CD4-positive, alpha-beta T cell treated with Interleukin-17A for 4 hours (primary cell): ENCODE measurements around the gene BCR.

ENCODE experiments used
- DNase-seq: peaks from one replicate; pipeline ENCODE4 v3.0.0-alpha.2; 2020; ENCODE audit warnings: mixed read lengths

The BCR gene

DNA sequence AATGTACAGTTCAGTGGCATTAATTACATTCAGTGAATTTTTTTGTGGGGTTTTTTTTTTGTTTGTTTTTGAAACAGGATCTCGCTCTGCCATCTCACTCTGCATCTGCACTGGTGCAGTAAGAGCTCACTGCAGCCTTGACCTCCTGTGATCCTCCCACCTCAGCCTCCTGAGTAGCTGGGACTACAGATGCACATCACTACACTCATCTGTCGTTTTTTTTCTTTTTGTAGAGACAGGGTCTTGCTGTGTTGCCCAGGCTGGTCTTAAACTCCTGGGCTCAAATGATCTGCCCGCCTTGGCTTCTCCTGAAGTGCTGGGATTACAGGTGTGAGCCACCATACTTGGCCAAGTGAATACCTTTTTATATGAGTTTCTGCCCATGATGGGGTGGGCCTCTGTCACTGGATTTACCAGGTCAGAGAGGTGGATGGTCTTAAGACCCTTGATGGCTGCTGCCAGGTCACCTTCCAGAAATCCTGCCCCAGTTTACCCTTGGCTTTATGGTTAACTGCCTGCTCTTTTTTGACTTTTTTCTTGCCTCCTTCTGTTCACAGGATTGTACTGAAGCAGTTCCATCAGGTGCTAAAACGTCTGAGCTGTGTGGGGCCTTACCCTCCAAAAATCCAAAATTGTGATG lies 22.6 kb downstream of the BCR start:
- DNase-seq: no peak

DNA sequence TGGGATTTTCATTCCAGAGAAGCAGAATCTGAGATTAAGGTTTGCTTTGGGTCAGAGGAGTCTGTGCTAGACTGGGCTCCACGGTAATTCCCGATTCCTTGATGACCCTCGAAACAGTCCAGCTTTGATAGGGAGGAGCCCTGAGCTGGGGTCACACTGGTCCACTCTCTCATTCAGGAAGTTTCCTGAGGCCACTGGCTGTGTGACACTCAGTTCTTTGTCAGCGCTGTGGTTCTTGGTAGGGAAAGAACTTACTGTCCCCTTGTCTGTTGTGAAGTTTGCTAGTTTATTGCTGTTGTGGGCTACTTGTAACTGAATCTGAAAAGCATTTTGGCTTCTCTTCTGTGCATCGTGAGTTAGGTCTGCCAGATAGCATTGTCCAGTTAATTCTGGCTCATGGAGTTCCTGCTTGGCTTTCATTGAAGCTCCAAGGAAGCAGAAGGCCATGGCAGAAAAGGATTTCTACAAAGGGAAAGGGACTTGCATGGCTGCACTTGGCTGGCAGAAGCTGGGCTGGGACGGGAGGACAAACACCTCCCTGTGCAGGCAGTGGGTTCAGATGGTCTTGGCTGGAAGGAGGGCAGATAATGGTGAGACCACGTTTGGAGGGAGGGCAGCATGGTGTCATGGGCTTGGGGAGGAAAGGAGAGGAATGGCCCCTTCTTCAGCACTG lies 23.3 kb downstream of the BCR start:
- DNase-seq: no peak

DNA sequence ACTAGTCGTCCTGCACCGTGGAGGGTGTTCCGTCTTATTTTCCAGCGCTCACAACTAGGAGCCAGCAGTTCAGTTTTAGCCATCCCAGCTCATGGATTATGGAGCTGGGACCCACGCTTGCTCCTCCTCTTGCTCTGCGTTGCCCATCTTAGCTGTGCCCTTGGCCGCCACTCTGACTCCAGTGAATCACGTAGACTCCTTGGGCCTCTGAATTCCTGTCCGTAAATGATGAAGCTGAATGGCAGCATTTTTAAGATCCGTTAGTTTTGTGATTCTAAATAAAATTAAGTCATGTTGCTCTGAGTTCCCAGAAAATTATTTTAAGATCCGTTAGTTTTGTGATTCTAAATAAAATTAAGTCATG lies 23.8 kb downstream of the BCR start:
- no peak for DNase-seq

DNA sequence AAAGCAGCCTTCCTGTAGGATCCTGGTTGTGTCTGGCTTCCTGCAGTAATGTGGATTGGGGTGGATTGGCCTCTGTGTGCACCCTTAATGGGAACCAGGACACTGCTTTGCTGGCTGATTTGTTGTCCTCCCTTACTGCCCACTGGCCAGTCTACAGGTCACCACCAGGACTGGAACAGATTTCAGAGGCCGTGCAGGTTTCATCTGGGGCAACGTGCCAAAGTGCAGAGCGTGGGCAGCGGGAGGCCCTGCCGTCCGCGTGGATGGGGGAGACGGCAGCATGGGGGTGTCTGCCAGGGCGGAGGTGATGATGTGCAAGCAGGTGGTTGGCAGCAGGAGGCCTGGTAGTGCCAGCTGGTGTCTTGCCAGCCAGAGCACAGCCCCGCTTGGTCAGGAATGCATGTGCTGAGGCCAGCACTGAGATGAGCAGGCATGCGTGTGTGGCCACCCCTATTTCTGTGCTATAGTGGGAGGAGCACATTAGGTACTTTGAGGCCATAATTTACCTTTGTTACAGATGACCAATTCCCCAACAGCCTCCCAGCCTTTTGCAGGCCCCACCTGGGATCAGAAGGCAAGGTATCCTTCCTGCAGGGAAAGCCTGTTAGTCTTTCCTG lies 24.3 kb downstream of the BCR start:
- no peak for DNase-seq

DNA sequence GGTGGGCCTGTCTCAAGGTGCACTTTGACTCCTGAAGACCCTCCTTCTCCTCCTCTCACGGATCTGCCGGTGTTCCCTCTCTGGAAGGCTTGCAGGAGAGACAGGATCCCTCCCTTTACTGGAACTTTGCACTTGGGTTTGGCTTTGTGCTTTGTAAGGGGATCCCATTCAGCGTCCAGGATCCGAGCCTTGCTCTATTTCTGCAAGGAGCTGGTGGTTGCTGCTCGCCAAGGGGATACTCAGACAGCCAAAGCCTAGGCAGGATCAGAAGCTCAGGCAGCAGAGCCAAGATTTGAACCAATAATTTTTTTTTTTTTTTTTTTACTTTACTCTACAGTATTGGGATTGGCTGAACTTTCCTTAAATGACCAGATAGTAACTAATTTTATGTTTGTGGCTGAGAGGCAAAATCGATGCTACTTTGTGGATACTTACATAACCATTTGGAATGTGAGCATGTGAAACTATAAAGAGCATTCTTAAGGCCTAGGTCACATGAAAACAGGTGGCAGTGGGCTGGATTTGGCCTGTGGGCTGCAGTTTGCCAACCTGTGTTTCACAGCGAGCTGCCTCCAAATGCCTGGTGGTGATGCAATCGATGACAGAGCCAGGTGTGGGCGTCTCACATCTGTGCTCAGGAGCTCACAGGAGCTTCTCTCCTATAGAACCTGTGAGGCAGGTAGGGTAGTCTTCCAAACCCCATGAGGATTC lies 25.2 kb downstream of the BCR start:
- no peak for DNase-seq

DNA sequence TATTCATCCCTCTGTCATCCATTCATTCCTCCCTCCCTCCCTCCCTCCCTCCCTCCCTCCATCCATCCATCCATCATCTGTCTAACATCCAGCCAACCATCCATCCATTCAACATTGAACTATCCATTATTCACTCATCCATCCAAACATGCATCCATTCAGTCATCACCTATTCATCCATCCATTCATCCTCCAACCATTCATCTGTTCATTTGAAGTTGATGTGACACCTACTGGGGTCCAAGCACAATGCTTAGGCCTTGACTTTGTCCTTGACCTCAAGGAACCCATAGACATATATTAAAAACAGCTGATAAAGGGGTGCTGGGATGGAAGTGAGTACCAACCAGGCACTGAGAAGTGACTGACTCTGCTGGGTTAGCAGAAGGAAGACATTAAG lies 26.6 kb downstream of the BCR start:
- DNase-seq: no peak

DNA sequence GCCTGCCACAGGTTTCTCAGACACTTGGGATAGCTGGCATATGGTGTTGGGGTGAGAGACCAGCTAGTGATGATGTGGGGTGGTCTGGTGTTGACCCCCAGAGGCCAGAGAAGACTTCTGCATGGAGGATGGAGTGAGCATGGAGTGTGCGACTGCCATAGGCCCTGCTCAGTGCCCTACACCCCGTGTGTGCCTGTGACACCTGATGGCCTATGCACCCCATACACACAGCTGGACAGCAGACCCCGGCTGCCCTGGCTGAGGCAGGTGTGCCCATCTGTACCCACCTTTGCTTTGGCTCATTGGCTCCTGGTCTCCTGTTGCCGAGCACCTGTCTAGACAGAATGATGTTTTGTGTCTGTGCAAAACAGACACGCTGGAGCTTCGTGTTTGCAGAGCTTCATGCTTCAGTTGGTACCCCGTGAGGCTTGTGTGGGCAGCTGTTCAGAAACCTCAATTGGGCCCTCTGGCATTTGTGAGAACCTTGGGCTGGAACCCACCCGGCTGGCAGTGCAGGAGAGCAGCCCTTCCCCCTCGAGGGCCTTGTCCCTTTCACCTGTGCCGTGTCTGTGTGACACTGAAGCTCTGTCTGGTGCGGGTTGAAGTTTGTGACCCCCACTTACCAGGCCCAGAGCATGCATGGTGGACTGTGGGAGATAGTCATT lies 27.6 kb downstream of the BCR start:
- DNase-seq: no peak

DNA sequence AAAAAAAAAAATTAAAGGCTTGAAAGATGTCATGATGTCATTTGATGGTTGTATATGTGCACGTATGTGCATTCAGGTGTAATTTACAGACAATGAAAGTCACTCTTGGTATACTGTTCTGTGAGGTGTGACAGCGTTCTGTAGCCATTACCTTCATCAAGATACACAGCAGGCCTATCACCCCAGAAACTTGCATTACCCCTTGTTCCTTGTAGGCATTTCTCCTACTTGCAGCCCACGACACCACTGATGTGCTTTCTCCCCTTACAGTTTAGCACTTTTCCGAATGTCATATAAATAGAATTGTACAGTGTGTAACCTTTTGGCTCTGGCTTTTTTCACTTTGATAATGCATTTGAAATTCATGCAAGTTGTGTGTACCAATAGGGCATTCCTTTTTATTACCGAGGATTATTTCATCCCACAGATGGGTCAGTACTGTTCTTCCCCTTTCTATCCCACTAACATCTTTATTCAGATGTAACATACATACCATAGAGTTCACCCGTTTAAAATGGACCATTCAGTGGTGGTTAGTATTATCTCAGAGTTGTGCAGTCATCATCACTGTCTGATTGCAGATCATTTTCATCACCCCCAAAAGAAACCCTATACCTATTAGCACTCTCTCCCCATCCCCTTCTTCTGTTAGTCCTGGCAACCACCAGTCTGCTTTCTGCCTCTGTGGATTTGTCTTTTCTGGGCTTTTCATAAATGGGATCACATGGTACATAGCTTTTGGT lies 30.3 kb downstream of the BCR start:
- no peak for DNase-seq

DNA sequence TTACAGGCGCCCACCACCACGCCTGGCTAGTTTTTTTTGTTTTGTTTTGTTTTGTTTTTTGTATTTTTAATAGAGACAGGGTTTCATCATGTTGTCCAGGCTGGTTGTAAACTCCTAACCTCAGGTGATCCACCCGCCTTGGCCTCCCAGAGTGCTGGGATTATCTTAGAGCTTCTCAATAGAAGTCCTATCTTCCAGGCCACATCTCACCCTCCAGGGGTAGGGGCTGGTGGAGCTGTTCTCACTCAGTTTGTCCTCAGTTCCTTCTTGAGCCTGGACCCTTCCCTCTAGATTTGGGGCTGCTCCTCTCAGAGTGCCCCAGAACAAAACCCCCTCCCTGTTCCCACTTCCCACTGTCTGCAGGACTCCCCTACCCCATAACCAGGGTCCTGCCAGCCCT lies 31.3 kb downstream of the BCR start:
- DNase-seq: no peak

DNA sequence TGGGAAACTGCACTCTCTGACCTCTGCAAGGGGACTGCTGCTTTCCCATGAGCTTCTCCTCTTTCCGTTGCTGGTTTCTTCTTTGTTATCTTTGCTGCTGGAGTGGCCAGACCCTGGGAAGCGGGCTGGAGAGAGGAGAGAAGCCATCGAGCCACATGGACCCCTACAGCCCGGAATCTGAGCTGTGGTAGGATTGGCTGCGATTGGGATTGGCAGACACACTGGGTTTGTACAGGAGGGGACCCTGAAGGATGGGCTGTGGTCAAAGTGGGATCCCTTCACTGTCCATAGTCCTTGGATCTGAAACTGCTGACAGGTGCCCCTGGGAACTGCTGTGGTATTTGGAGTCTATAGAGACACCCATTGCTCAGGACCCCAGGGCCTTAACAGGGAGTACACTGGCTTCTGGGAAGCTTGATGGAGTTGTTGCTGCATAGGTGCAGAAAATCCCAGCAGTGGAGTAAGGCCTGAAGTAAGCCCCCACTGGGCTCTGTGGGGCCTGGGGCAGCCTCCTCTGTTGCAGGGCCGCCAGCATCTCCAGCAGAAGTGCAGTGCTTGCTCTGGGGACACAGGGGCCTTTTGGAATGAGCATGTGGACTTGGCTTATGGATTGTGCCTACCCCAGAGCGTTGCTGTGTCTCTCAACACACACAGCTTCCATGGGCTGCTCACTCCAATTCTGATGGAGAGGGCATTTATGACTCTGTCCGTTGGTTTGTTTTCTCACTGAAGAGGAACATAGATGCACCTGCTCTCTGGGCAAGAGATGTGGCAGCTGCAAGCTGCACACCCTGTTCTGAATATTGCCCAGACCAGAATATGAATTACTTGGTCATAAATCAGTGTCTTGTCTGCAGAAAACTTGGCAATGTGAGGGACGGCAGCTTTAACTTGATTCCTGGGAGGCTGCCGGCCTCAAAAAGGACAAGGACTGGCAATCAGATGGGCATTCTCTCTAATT lies 32.0 kb downstream of the BCR start:
- DNase-seq: no peak

DNA sequence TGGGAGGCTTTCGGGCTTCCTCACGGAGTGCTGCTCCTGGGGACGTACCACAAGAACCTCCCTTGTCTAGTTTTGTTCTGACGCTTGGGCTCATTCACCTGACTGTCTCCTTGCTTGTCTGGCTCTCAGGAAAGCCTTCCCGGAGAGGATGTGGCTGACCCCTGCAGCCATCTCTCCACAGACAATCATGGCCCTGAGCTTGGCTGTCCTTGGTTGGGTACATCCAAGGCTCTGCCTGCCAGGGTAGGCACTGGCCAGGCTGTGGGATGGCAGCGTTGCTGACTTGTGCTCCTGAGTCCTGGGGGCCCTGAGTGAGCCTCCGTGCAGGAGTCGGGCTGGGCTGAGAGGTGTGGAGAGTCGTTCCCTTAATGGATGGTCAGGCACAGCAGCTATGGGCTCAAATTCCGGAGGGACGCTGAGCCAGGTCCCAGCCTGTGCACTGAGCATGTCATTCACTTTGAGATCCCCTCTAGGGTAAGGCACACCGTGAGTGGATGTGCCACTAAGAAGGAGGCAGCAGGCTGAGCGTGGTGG lies 32.8 kb downstream of the BCR start:
- DNase-seq: no peak

DNA sequence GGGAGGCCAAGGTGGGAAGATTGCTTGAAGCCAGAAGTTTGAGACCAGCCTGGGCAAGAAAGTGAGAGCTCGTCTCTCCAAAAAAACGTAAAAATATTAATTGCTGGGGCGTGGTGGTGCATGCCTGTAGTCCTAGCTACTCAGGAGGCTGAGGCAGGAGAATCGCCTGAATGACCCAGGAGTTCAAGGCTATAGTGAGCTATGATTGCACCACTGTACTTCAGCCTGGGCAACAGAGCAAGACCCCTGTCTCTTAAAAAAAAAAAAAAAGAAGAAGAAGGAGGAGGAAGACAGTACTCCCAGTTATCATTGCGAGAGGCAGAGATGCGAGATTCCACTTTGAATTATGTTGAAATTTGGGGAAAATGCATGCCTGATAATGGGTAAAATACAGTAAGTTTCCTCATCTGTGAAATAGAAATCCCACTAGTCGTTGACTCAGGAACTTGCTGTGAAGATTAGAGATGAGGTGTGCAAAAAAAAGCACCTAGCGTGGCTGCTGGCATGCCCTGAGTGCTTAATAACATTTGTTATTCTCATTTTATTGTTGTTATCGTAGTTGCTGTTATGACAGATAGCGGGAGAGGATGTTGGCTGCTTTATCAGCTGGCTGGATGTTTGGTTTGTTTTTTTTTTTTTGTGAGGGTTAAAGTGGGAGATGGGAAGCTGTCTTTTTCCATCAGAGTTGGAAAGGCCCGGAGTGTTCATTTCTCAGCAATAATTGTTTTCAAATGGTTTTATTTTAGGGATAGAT lies 33.4 kb downstream of the BCR start:
- DNase-seq: no peak

DNA sequence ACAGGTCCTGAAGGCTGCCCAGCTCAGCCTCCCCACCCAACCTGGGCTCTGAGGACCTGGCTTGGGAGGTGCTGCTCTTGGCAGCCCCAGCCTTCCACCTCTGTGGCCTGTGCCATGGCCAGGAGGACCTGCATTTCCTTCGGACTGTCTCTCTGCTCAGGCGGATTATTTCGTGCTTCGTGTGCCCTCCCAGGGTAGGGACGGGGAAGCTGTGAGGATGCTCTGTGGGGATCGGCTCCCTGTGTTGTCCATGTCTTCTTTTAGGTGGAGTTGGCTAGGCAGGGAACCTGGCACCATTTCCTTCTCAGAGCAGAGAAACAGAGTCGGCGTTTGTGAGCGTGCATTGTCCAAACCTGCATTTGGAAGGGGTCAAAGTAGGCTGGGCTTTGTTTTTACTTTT lies 34.1 kb downstream of the BCR start:
- DNase-seq: no peak

DNA sequence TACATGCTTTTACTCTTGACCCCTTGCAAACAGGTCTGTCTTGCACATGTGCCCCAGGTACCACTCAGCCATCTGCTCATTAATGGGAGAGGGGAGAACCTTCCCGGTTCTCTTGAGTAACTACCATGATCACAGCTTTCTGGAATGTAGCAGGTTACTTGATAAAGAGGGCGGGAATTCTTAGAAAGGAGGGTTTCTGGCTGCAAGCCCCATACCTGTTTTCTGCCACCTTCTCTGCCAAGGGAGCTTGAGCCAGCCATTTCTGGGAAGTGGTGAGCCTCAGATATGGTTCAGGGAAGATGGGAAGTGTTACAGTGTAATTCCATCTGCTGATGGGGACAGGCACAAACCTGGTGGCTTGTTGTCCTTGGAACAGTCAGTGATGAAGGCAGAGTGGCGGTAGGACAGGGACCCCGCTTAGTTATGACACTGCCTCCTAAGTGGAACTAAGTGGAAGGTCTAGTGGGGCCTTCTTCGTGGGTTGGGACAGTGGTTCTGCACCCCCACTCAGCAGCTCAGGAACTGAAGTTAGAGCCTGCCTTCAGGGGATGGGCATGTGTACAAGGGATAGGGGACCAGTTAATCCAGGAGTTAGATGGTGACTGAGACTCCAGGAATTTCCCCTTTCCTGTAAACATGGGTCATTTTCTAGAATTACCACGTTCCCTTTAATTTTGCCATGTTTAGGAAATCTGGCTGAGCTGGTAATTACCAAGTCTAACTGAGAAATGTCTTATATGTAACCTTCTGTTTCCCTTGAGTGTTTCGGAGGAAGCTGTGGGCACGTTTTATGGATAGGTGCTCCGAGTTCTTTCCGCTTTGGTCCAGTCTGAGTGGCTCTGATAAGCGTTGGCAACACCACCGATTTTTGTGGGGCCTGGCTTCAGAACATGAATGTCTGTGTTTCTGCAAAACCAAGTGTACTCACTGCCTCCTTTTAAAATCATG lies 35.3 kb downstream of the BCR start:
- no peak for DNase-seq

DNA sequence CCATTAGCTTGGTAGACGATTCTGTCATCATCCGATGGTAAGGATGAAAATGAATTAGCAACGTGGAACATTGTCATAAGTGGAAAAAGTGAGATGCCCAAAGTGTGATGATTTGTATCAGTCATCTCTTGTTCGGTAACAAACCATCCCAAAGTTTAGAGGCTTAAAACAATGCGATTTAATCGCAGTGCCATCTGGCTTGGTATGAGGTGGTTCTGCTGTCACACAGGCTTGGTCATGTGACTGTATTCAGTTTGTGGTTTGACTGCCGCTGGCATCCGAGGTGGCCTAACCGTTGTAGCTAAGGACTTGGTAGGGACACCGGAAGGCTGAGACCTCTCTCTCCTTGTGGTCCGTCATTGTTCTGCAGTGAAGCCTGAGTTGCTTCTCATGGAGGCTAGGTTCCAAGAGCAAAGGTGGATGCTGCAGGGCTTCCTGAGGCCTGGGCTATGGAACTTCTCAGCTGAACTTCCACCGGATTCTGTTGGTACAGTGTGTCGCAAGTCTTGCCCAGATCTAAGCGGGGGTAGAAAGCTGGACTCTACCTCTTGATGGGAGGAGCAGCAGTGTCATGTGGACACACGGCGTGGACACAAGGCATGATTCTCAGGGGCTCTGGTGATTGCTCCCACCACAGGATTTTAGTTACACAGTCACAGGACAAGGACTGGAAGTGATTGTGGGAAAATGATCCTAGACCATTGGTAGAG lies 36.3 kb downstream of the BCR start:
- DNase-seq: peak; percentile 57

DNA sequence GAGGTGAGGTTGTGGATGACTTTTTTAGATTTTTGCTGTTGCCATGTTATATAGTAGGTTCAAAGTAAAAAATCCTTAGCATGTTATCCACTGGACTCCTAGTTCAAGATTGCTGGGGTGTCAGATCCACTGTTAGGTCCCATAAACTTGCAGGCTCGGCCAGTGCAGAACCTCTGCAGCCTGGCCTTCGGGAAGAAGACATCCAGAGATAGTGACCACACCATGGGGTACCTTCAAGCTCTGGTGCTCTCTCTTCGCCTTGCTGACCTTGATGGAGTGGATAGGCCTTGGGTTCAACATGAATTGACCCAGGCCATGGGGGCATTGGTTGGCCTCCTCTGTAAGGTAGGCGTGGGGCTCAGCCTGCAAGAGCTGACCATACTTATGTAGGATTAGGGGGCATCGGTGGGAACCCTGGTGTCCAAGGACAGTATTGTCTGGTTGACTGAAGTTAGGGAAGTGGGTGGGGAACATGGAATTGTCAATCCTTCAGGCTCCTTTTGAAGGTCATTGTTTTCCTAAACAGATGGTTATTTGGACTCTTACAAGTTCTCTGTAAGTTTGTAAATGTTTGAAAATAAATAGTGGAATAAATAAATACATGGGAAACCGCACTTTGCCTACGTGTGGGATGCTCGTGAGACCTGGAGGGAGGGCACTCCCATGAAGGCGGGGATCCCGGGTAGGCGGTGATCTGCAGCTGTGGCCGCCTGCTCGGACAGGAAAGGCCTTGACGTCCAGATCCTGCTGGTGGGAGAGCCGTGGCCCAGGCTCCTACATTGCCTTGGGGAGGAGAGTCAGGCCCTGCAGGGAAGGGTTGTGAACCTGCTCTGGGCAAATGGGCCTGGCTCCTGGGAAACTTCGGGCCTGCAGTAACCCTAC lies 37.1 kb downstream of the BCR start:
- no peak for DNase-seq

DNA sequence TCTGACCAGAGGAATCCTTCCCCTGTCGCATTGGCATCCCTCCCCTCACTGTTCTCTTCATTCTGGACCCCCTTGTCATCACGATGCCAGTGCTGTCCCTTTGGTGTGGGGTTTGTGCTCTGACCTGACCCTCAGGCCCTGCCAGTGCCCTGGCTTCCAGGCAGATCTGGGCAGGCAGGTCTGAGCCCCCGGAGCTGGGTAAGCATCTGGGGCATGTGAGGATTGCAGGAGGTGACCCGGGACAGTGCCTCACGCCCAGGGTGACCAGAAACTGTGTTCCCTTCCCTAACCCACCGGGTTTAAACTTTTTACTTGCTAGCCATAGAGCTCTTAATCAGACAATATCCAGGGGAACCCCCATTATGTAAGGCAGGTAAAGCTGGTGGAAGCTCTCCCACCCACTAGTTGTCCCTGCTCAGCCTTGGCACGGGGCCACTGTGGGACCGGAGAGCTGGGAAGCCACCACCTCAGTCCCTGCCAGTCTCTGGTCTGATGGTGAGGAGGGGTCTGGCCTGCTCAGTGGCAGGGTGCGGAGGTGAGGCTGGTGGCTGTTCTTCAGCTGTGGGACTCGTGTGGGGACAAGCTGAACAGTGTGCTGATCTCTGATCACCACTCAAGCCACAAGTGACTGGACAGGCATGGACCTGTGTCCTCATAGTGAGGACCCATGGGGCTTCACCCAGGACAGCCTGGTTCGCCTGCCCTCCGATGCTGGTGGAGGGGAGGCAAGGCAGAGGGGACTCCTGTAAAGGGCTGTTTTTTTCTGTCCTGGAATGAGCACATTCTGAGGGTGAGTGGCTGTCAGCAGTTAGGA lies 38.0 kb downstream of the BCR start:
- no peak for DNase-seq
